PFSK-1 (cell line): ENCODE measurements around the gene TMEM158.

ENCODE experiments used
- FOXP2 ChIP-seq: optimal IDR thresholded peaks from 2 replicates; pipeline ENCODE3; 2011; ENCODE audit warnings: borderline replicate concordance, control low read depth, inconsistent platforms; ENCODE audit not compliant: insufficient read depth; ENCODE audit errors: extremely low read length, extremely low read depth
- POLR2AphosphoS5 ChIP-seq: IDR thresholded peaks from 2 replicates; pipeline ENCODE4 v1.6.1; 2012; ENCODE audit warnings: low read depth, mild to moderate bottlenecking, control low read depth, low read length, moderate library complexity
- SIN3A ChIP-seq: IDR thresholded peaks from 2 replicates; pipeline ENCODE4 v1.6.1; 2012; ENCODE audit warnings: mild to moderate bottlenecking, low read length, moderate library complexity, borderline replicate concordance; ENCODE audit not compliant: insufficient read depth
- TAF1 ChIP-seq: IDR thresholded peaks from 2 replicates; pipeline ENCODE4 v1.6.1; 2012; ENCODE audit warnings: low read length, control low read depth, borderline replicate concordance; ENCODE audit not compliant: insufficient read depth
- TF ChIP-seq, protein P1 (sequence below), 2 experiments: IDR thresholded peaks; 2 replicates each; pipeline versions ENCODE4 v1.6.1 to v1.8.0; 2011 to 2012; ENCODE audit warnings: low read depth in 2 of 2, low read length in 2 of 2, control low read depth in 1 of 2, inconsistent platforms in 1 of 2, mild to moderate bottlenecking in 1 of 2, moderate library complexity in 1 of 2; ENCODE audit not compliant: insufficient read depth in 1 of 2

Gene TMEM158

GRCh38 chr3:45214061-45214680 is 11.9 kb downstream of the TMEM158 start:
- no peak for TF ChIP-seq FOXP2
- TF ChIP-seq, protein P1, sequence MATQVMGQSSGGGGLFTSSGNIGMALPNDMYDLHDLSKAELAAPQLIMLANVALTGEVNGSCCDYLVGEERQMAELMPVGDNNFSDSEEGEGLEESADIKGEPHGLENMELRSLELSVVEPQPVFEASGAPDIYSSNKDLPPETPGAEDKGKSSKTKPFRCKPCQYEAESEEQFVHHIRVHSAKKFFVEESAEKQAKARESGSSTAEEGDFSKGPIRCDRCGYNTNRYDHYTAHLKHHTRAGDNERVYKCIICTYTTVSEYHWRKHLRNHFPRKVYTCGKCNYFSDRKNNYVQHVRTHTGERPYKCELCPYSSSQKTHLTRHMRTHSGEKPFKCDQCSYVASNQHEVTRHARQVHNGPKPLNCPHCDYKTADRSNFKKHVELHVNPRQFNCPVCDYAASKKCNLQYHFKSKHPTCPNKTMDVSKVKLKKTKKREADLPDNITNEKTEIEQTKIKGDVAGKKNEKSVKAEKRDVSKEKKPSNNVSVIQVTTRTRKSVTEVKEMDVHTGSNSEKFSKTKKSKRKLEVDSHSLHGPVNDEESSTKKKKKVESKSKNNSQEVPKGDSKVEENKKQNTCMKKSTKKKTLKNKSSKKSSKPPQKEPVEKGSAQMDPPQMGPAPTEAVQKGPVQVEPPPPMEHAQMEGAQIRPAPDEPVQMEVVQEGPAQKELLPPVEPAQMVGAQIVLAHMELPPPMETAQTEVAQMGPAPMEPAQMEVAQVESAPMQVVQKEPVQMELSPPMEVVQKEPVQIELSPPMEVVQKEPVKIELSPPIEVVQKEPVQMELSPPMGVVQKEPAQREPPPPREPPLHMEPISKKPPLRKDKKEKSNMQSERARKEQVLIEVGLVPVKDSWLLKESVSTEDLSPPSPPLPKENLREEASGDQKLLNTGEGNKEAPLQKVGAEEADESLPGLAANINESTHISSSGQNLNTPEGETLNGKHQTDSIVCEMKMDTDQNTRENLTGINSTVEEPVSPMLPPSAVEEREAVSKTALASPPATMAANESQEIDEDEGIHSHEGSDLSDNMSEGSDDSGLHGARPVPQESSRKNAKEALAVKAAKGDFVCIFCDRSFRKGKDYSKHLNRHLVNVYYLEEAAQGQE (IDR thresholded peaks at IDR 0.05; ENCODE audit: insufficient read depth in 1 of 2, low read depth in 2 of 2, low read length in 2 of 2) = no peak
- TF ChIP-seq SIN3A = no peak
- no peak for TF ChIP-seq TAF1
- TF ChIP-seq POLR2AphosphoS5 = no peak

- TF ChIP-seq SIN3A = no peak
- TF ChIP-seq TAF1 = no peak
- TF ChIP-seq POLR2AphosphoS5 = no peak
- TF ChIP-seq, protein P1 (IDR thresholded peaks at IDR 0.05; ENCODE audit: insufficient read depth in 1 of 2, low read depth in 2 of 2, low read length in 2 of 2) = no peak
- TF ChIP-seq FOXP2 = no peak
Measured at GRCh38 chr3:45212095-45212468, 14.0 kb downstream of the TMEM158 start.

- TF ChIP-seq POLR2AphosphoS5 = no peak
- TF ChIP-seq, protein P1 (IDR thresholded peaks at IDR 0.05; ENCODE audit: insufficient read depth in 1 of 2, low read depth in 2 of 2, low read length in 2 of 2) = no peak
- TF ChIP-seq TAF1 = no peak
- TF ChIP-seq SIN3A = no peak
- no peak for TF ChIP-seq FOXP2
Measured at GRCh38 chr3:45211466-45212094, 14.5 kb downstream of the TMEM158 start.

DNA sequence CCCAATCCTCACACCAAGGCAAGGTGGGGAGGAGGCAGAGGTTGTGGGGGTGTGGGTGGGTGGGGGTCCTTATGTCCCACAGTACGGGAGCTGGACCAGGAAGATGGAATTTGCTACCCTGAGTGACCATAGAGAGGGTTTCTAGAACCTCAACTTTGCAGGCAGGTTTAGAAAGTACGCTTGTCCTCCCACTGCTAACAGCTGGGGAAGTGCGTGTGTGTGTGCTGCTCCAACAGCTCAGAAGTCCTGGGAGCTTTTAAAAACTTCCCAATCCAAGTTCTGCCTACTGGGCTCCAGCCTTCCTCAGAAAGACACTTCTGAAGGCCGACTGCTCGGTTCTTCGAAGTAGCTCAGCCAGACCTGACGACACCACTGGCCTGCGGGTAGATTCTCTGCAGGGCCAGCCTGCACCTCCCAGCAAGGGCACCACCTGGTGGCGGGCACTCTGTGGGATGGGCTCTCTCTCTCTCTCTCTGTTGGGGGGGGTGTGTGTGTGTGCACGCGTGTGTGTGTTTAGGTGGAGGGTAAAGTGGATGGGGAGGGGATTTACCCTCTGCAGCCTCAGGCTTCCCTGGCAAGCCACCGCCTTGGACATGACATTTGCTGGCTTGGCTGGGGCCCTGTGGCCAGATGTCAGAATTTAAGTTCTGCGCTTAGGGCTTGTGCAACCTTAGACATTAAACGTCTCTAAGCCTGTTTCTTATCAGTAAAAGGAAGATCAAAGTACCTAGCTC is 15.6 kb downstream of the TMEM158 start:
- TF ChIP-seq, protein P1 (IDR thresholded peaks at IDR 0.05; ENCODE audit: insufficient read depth in 1 of 2, low read depth in 2 of 2, low read length in 2 of 2) = no peak
- no peak for TF ChIP-seq FOXP2
- TF ChIP-seq POLR2AphosphoS5 = no peak
- TF ChIP-seq SIN3A = no peak
- no peak for TF ChIP-seq TAF1
